ENCODE results near the gene PSAPL1.

PSAPL1 gene

DNA sequence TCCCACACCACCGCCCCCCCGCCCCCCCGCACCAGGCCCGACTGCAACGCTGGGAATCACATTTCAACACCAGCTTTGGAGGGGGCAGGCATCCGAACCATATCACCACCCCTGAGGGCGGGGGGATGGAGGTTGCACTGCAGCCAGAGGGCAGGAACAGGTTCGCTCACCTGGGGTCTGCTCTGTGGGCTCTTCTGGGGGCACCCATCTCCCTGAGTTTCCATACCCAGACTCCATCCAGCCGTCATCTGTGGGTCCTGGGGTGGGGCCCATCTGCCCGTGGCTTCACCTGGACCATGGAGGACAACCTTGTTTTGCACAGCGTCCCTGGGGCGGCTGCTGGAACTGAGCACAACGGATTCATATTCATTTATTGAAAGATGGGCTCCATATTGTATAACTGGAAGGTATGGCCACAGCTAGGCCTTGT is 6.9 kb downstream of the PSAPL1 start:
- H3K4me2 ChIP-seq (ENCODE audit: low read length): no peak overlapping the region
- no peak for TF ChIP-seq CTCF (IDR thresholded peaks at IDR 0.05)
- no peaks in the 10 kb centered on the region for H3K27me3 ChIP-seq (ENCODE audit: control insufficient read depth, insufficient read depth, low read length)
- no peak overlapping the region for H3K27ac ChIP-seq
- no peak overlapping the region for H2AFZ ChIP-seq
- H3K9ac ChIP-seq: no peak overlapping the region
- H3K79me2 ChIP-seq: no peaks in the 10 kb centered on the region
- H3K36me3 ChIP-seq (ENCODE audit: control insufficient read depth, insufficient read depth, low read length): no peaks in the 10 kb centered on the region
- H3K4me1 ChIP-seq: no peaks in the 10 kb centered on the region
- no peaks in the 10 kb centered on the region for H3K9me3 ChIP-seq (ENCODE audit: control insufficient read depth, low read length)
- H3K4me3 ChIP-seq (ENCODE audit: low read depth, low read length): no peak overlapping the region

DNA sequence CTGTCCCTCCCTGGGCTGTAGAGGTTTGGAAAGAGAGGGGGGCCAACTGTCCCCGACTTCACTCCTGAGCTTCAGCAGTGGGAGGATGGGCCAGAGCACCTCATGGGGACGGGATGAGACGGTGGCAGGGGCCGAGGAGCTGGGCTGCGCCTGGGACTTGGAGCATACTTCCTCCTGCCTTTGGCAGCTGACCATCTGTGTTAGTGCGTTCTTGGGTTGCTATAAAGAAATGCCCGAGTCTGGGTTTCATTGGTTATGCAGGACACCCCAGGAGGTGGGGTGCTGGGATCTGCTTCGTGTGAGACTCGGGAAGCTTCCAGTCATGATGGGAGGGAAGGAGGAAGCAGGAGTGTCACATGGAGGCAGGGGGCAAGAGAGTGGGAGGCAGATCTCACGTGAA is 7.4 kb downstream of the PSAPL1 start:
- H3K4me2 ChIP-seq (ENCODE audit: low read length): no peak overlapping the region
- no peaks in the 10 kb centered on the region for H3K79me2 ChIP-seq
- H3K27me3 ChIP-seq (ENCODE audit: control insufficient read depth, insufficient read depth, low read length): no peaks in the 10 kb centered on the region
- no peaks in the 10 kb centered on the region for H3K9me3 ChIP-seq (ENCODE audit: control insufficient read depth, low read length)
- no peak overlapping the region for H2AFZ ChIP-seq
- H3K4me3 ChIP-seq (ENCODE audit: low read depth, low read length): no peak overlapping the region
- no peaks in the 10 kb centered on the region for H3K4me1 ChIP-seq
- H3K9ac ChIP-seq: no peak overlapping the region
- H3K27ac ChIP-seq: no peak overlapping the region
- no peak for TF ChIP-seq CTCF (IDR thresholded peaks at IDR 0.05)
- H3K36me3 ChIP-seq (ENCODE audit: control insufficient read depth, insufficient read depth, low read length): no peaks in the 10 kb centered on the region

DNA sequence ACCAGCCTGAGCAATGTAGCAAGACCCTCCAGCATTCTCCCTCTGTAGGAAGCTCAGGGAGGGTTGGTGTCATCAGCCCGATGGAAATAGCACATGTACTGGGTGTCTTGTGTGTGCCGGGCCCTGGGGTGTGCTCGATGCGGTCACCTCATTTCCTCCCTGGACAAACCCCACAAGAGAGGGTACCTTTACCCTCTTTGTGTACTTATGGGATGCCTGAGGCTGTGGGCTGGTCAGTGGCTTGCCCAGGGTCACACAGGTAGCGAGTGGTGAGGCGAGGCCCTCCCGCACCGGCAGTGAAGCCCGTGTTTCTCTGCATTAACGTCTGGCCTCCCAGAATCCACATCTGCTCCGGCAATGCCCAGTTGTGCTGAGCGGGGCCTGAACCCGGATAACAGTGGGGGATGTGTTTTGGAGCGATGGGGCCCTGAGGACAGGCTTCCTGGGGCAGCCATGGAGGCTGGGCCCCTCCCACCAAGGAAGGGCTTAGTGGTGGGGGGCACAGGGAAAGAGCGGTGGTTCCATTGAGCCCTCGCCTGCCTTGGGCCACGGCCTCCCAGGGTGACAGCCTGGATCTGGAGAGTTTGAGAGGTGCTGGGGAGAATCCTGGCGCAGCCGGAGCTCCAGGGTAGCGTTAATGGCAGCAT is 8.1 kb downstream of the PSAPL1 start:
- H3K4me3 ChIP-seq (ENCODE audit: low read depth, low read length): no peak overlapping the region
- no peak overlapping the region for H3K9ac ChIP-seq
- no peak for TF ChIP-seq CTCF (IDR thresholded peaks at IDR 0.05)
- no peaks in the 10 kb centered on the region for H3K9me3 ChIP-seq (ENCODE audit: control insufficient read depth, low read length)
- no peaks in the 10 kb centered on the region for H3K4me1 ChIP-seq
- no peak overlapping the region for H2AFZ ChIP-seq
- H3K79me2 ChIP-seq: no peaks in the 10 kb centered on the region
- no peaks in the 10 kb centered on the region for H3K36me3 ChIP-seq (ENCODE audit: control insufficient read depth, insufficient read depth, low read length)
- H3K4me2 ChIP-seq (ENCODE audit: low read length): no peak overlapping the region
- H3K27ac ChIP-seq: no peak overlapping the region
- H3K27me3 ChIP-seq (ENCODE audit: control insufficient read depth, insufficient read depth, low read length): no peaks in the 10 kb centered on the region

GRCh38 chr4:7425591-7426468 is 8.9 kb downstream of the PSAPL1 start:
- no peaks in the 10 kb centered on the region for H3K79me2 ChIP-seq
- H3K4me1 ChIP-seq: no peaks in the 10 kb centered on the region
- H2AFZ ChIP-seq: no peak overlapping the region
- H3K4me2 ChIP-seq (ENCODE audit: low read length): no peak overlapping the region
- no peak for TF ChIP-seq CTCF (IDR thresholded peaks at IDR 0.05)
- no peaks in the 10 kb centered on the region for H3K36me3 ChIP-seq (ENCODE audit: control insufficient read depth, insufficient read depth, low read length)
- H3K27me3 ChIP-seq (ENCODE audit: control insufficient read depth, insufficient read depth, low read length): no peaks in the 10 kb centered on the region
- no peak overlapping the region for H3K9ac ChIP-seq
- no peak overlapping the region for H3K4me3 ChIP-seq (ENCODE audit: low read depth, low read length)
- no peaks in the 10 kb centered on the region for H3K9me3 ChIP-seq (ENCODE audit: control insufficient read depth, low read length)
- no peak overlapping the region for H3K27ac ChIP-seq
